ENCODE measurements around the gene PAQR6. TPM values are rescaled to one million over a fixed set of nuclear protein-coding genes. Genes with fewer than 3 reads are reported as not detected.

PAQR6 gene
- total RNA-seq, 1 experiment from 2014 or later: 0.92 TPM

GRCh38 chr1:156200044-156200443, 47.8 kb downstream of the PAQR6 start:
- POLR2A ChIA-PET: no interaction called here

GRCh38 chr1:156198831-156199349, 49.0 kb downstream of the PAQR6 start:
- POLR2A ChIA-PET: no interaction called here
- peaks cover 10% of the 10 kb centered on the region; the same call in 1 of the 2 replicates for H3K4me1 ChIP-seq (ENCODE audit: control insufficient read depth, insufficient read depth, low read length)
- DNase-seq (ENCODE audit: low read depth, low spot score): no peak
- no peaks in the 10 kb centered on the region for H3K9me3 ChIP-seq (ENCODE audit: control insufficient read depth, insufficient read depth, low read depth, low read length)
- TF ChIP-seq REST (IDR thresholded peaks at IDR 0.05; ENCODE audit: insufficient read depth in 1 of 2, low read depth in 2 of 2, low read length in 1 of 2) (no peak), SIN3A (IDR thresholded peaks at IDR 0.05; ENCODE audit: borderline replicate concordance, insufficient read depth, low read depth, low read length) (no peak)
- CTCF ChIA-PET: no interaction called here
- no peak overlapping the region for H3K27ac ChIP-seq (ENCODE audit: low read length)
- no peaks in the 10 kb centered on the region for H3K27me3 ChIP-seq (ENCODE audit: control insufficient read depth, insufficient read depth, low read length)
- ATAC-seq: no peak
- intact Hi-C loops (cut with micrococcal nuclease; ENCODE audit: unreplicated experiment) (no loop called here), in situ Hi-C loops (cut with HindIII; ENCODE audit: low pct_unique_long_range_greater_than_20kb, low sequenced_read_pairs) (no loop called here)
- H3K4me3 ChIP-seq (ENCODE audit: low read depth in 2 of 2, low read length in 2 of 2): no peak overlapping the region
- BruUV-seq (replicated peaks): no TSS peak
- H3K36me3 ChIP-seq (ENCODE audit: control insufficient read depth, insufficient read depth, low read length): peaks cover 4% of the 10 kb centered on the region

More at GRCh38 chr1:156200044-156200443, 47.8 kb downstream of the PAQR6 start:
- peaks cover 6% of the 10 kb centered on the region; the same call in 1 of the 2 replicates for H3K4me1 ChIP-seq (ENCODE audit: control insufficient read depth, insufficient read depth, low read length)
- CTCF ChIA-PET: no interaction called here
- intact Hi-C loops (cut with micrococcal nuclease; ENCODE audit: unreplicated experiment) (no loop called here), in situ Hi-C loops (cut with HindIII; ENCODE audit: low pct_unique_long_range_greater_than_20kb, low sequenced_read_pairs) (no loop called here)
- H3K27me3 ChIP-seq (ENCODE audit: control insufficient read depth, insufficient read depth, low read length): no peaks in the 10 kb centered on the region
- TF ChIP-seq SIN3A (IDR thresholded peaks at IDR 0.05; ENCODE audit: borderline replicate concordance, insufficient read depth, low read depth, low read length): no peak
- TF ChIP-seq POLR2AphosphoS5 (IDR thresholded peaks at IDR 0.05; ENCODE audit: low read depth, low read length): no peak
- TF ChIP-seq TCF7L2 (IDR thresholded peaks at IDR 0.05; ENCODE audit: low read depth, low read length): no peak
- no peak for TF ChIP-seq CTCF (IDR thresholded peaks at IDR 0.05)
- TF ChIP-seq REST (IDR thresholded peaks at IDR 0.05; ENCODE audit: insufficient read depth in 1 of 2, low read depth in 2 of 2, low read length in 1 of 2): no peak
- no peak overlapping the region for H3K4me3 ChIP-seq (ENCODE audit: low read depth in 2 of 2, low read length in 2 of 2)
- BruUV-seq (replicated peaks): no TSS peak
- peaks cover 4% of the 10 kb centered on the region for H3K36me3 ChIP-seq (ENCODE audit: control insufficient read depth, insufficient read depth, low read length)
- DNase-seq (ENCODE audit: low read depth, low spot score) (no peak), ATAC-seq (no peak)
- no peaks in the 10 kb centered on the region for H3K9me3 ChIP-seq (ENCODE audit: control insufficient read depth, insufficient read depth, low read depth, low read length)
- H3K27ac ChIP-seq (ENCODE audit: low read length): no peak overlapping the region

All from Panc1 (cell line).